ENCODE measurements around the gene ITSN1. TPM values are rescaled to one million over a fixed set of nuclear protein-coding genes. Genes with fewer than 3 reads are reported as not detected.
A peak's percentile ranks its signal among the peaks of the same experiment; 100 is the strongest.

The ITSN1 gene
- total RNA-seq, 2 donors from 2014 or later = 50.9 to 78.6 TPM

DNA sequence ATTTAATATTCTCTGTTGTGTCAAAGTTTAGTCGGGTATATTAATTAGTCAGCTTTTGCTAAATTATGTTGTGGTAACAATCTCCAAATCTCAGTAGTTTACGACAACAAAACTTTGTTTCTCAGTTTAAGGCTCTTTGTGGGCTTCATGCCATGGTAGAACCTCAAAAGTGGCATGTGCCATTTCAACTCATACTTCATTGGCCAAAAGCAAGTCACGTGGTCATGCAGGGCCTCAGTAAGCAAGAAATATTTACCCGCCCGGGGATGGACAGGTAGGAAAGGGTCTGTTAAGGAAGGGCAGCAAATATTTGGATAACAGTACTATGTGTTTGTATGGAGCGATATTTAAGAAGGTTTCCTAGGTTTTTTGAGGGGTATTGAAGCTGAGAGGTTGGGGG lies 38.6 kb downstream of the ITSN1 start:
- H3K4me1 ChIP-seq (ENCODE audit: control insufficient read depth in 1 of 2, low read depth in 2 of 2) = peaks cover 24 to 43% of the 10 kb centered on the region in 2 donors
- H3K4me3 ChIP-seq = no peak overlapping the region
- ATAC-seq (ENCODE audit: insufficient number of reproducible peaks, low FRiP score, low read depth) = no peak
- TF ChIP-seq, protein P1, sequence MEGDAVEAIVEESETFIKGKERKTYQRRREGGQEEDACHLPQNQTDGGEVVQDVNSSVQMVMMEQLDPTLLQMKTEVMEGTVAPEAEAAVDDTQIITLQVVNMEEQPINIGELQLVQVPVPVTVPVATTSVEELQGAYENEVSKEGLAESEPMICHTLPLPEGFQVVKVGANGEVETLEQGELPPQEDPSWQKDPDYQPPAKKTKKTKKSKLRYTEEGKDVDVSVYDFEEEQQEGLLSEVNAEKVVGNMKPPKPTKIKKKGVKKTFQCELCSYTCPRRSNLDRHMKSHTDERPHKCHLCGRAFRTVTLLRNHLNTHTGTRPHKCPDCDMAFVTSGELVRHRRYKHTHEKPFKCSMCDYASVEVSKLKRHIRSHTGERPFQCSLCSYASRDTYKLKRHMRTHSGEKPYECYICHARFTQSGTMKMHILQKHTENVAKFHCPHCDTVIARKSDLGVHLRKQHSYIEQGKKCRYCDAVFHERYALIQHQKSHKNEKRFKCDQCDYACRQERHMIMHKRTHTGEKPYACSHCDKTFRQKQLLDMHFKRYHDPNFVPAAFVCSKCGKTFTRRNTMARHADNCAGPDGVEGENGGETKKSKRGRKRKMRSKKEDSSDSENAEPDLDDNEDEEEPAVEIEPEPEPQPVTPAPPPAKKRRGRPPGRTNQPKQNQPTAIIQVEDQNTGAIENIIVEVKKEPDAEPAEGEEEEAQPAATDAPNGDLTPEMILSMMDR (IDR thresholded peaks at IDR 0.05) = no peak
- no peaks in the 10 kb centered on the region for H3K36me3 ChIP-seq
- no peaks in the 10 kb centered on the region for H3K9me3 ChIP-seq
- H3K27me3 ChIP-seq (replicated peaks; ENCODE audit: insufficient read depth) = no peaks in the 10 kb centered on the region
- H3K27ac ChIP-seq = no peak overlapping the region
- no peak for DNase-seq (ENCODE audit: low spot score)

DNA sequence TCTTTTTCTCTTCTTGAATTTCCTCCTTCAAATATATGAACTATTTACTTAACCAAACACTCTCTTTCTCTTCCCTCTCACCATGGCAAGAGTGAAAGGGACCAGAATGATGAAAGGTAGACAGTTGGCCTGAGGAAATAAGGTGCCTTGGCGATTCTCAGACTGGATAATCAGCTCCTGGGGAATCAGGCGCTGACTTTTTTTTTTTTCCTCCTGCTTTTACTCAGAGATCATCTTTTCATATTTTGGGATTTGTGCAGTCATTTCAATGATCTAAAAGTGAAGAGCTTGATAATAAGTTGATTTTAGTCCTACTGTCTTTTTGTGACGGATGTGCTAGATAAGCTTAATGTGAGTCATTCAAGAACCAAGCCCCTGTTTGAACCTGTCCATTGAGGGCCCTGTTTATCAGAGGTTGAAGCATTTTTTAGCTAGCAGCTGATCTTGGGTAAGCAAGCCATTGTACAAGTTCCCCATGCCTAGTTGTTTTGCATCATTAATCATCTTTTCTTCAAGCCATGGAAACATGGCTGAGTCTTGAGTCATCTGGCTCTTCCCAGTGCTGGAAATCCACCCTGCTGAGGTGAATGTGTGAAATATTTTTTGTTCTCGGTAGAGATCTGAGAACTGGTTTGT lies 40.8 kb downstream of the ITSN1 start:
- peak; percentile 86 for ATAC-seq (ENCODE audit: insufficient number of reproducible peaks, low FRiP score, low read depth)
- peak overlapping the region; percentile 74 to 77 for H3K27ac ChIP-seq
- no peaks in the 10 kb centered on the region for H3K9me3 ChIP-seq
- DNase-seq (ENCODE audit: low spot score) = no peak
- TF ChIP-seq, protein P1 (IDR thresholded peaks at IDR 0.05) = no peak
- no peaks in the 10 kb centered on the region for H3K27me3 ChIP-seq (replicated peaks; ENCODE audit: insufficient read depth)
- H3K4me1 ChIP-seq (ENCODE audit: control insufficient read depth in 1 of 2, low read depth in 2 of 2) = peaks cover 34 to 60% of the 10 kb centered on the region in 2 donors
- no peak overlapping the region for H3K4me3 ChIP-seq
- H3K36me3 ChIP-seq = no peaks in the 10 kb centered on the region

DNA sequence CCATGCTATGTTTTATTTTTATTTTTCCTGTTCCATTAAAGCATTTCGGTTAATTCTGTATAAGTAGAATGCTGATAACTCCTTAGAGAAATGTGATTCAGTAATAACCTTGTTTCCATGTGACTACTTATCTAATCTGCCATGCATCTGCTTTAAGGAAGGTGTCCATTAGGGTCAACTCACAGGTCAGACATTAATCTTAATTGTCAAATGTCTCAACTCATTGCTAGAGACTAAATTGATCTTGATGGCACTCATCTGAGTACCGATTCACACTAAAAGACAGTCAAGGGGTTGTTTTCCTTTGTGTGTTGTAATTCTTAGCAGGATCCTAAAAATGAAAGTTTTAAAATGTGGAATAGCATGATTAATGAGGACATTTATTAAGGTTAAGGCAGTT lies 41.8 kb downstream of the ITSN1 start:
- peaks cover 37 to 70% of the 10 kb centered on the region in 2 donors for H3K4me1 ChIP-seq (ENCODE audit: control insufficient read depth in 1 of 2, low read depth in 2 of 2)

DNA sequence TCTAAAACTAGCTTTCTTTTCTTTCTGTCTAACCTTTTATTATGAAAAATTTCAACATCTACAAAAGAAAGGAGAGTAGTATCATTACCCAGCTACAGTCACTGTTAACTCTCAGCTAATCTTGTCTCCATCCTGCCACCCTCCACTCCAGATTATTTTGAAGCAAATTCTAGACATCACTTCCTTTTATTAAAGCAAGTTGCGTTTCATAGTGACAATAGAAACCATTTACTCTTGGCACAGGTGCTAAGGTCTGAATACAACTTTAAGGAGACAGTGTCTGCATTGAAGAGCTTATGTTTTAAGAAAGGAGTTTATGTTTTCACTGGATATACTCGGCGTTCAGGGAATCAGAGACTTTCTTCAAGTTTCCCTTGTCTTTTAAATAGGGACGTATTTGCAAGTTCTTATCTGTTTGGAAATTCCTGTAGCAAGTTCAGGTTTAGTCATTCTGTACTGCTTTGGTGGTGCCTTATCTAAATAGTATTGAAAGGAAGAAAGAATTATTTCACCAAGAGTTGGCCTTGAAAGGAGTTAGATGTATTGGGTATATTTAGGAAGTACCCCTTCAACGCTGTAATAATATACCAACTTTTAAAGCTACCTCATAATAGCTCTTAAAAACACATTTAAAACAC lies 42.7 kb downstream of the ITSN1 start:
- no peak for ATAC-seq (ENCODE audit: insufficient number of reproducible peaks, low FRiP score, low read depth)
- TF ChIP-seq, protein P1 (IDR thresholded peaks at IDR 0.05) = no peak
- Histone ChIP-seq H3K9me3 (no peaks in the 10 kb centered on the region), H3K27me3 (replicated peaks; ENCODE audit: insufficient read depth) (no peaks in the 10 kb centered on the region), H3K36me3 (no peaks in the 10 kb centered on the region), H3K27ac (peak overlapping the region; percentile 74 to 77), H3K4me1 (ENCODE audit: control insufficient read depth in 1 of 2, low read depth in 2 of 2) (peaks cover 37 to 73% of the 10 kb centered on the region in 2 donors), H3K4me3 (peak overlapping the region; percentile 45)
- no peak for DNase-seq (ENCODE audit: low spot score)

More for the DNA sequence above, 41.8 kb downstream of the ITSN1 start:
- ATAC-seq (ENCODE audit: insufficient number of reproducible peaks, low FRiP score, low read depth) (no peak), DNase-seq (ENCODE audit: low spot score) (no peak)
- TF ChIP-seq, protein P1 (IDR thresholded peaks at IDR 0.05) = no peak
- H3K27ac ChIP-seq = peak overlapping the region; percentile 74 to 77
- no peaks in the 10 kb centered on the region for H3K27me3 ChIP-seq (replicated peaks; ENCODE audit: insufficient read depth)
- peak overlapping the region; percentile 40 for H3K4me3 ChIP-seq
- no peaks in the 10 kb centered on the region for H3K36me3 ChIP-seq
- no peaks in the 10 kb centered on the region for H3K9me3 ChIP-seq

DNA sequence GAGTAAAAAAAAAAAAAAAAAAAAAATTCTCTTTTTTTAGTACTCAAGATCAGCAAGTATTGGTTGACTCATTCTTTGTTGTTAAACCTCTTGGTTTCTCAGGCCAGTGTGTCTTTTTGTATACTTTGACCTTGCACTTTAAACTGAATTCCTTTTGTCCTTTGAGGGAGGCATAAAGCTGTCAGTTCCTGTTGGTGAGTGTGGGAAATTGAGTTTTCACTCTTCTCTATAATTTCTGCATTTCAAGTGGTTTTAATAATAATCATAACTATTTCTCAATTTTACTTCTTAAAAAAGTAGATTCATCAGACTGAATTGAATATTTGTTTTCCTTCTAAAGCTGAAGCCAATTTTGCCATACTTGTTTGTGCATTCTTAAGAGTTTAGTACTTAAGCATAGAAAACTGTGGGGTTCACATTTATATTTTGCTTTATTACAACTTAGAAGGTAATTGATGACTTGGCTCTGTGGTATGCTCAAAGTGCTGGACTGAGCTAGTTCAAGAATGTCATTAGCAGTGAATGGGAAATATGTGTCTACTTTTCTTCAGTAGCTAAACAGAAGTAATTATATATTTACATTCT lies 43.4 kb downstream of the ITSN1 start:
- Histone ChIP-seq H3K27ac (peak overlapping the region; percentile 32 to 77), H3K4me3 (no peak overlapping the region), H3K9me3 (no peaks in the 10 kb centered on the region), H3K4me1 (ENCODE audit: control insufficient read depth in 1 of 2, low read depth in 2 of 2) (peaks cover 37 to 66% of the 10 kb centered on the region in 2 donors), H3K27me3 (replicated peaks; ENCODE audit: insufficient read depth) (no peaks in the 10 kb centered on the region), H3K36me3 (no peaks in the 10 kb centered on the region)
- DNase-seq (ENCODE audit: low spot score) (no peak), ATAC-seq (ENCODE audit: insufficient number of reproducible peaks, low FRiP score, low read depth) (no peak)
- TF ChIP-seq, protein P1 (IDR thresholded peaks at IDR 0.05) = no peak
